SK-N-SH (cell line): Measurements from ENCODE around the gene GABRE. TPM values are rescaled to one million over a fixed set of nuclear protein-coding genes. Genes with fewer than 3 reads are reported as not detected.

Experiments
- CTCF ChIA-PET: fragments of 300-600, 350-600 bp; formaldehyde crosslinking; extraction: SDS; loops from one replicate; lab custom pipeline; 2021; lab: Yijun Ruan, JAX
- POLR2A ChIA-PET: fragments of 350-600 bp; sonication (Branson Sonifier 250); formaldehyde crosslinking; extraction: SDS; loops from one replicate; lab custom pipeline; 2020; ENCODE audit warnings: antibody characterized with exemption, inconsistent platforms; lab: Yijun Ruan, JAX
- DNase-seq: peaks from one replicate; pipeline ENCODE4 v3.0.0; 2012
- H2AFZ ChIP-seq: fragments of 200-600 bp; sonication (generic); 2 replicates; pipeline ENCODE4 v1.8.1; 2016; ENCODE audit warnings: antibody characterized with exemption, mild to moderate bottlenecking, low read depth
- H3F3A ChIP-seq: fragments of 200-600 bp; sonication (generic); replicated peaks from 2 replicates; pipeline ENCODE3; 2016; ENCODE audit warnings: antibody characterized with exemption, mild to moderate bottlenecking; ENCODE audit not compliant: insufficient read depth
- H3K27ac ChIP-seq, 2 experiments: fragments of 200-500 bp in 1 of 2; fragments of 200-600 bp in 1 of 2; sonication (Bioruptor generic) in 1 of 2; sonication (generic), shearing (Covaris generic) in 1 of 2; 2 replicates each; pipeline versions ENCODE4 v1.5.1 to v1.6.1; 2014 to 2016; ENCODE audit warnings: low read depth in 2 of 2, inconsistent platforms in 1 of 2, low read length in 1 of 2, mild to moderate bottlenecking in 1 of 2, mixed read lengths in 1 of 2
- H3K27me3 ChIP-seq: fragments of 200-600 bp; sonication (generic), shearing (Covaris generic); 2 replicates; pipeline ENCODE4 v1.6.1; 2016; ENCODE audit warnings: mixed run types; ENCODE audit not compliant: insufficient read depth
- H3K36me3 ChIP-seq, 2 experiments: fragments of 200-500 bp in 1 of 2; fragments of 200-600 bp in 1 of 2; sonication (Bioruptor generic) in 1 of 2; sonication (generic) in 1 of 2; replicated peaks in 1 of 2; 2 replicates each; pipeline versions ENCODE3 to v1.5.1; 2014 to 2016; ENCODE audit warnings: low read length in 1 of 2, mild to moderate bottlenecking in 1 of 2; ENCODE audit not compliant: insufficient read depth in 2 of 2, control insufficient read depth in 1 of 2
- H3K4me1 ChIP-seq, 2 experiments: fragments of 200-500 bp in 1 of 2; fragments of 200-600 bp in 1 of 2; sonication (Bioruptor generic) in 1 of 2; sonication (generic), shearing (Covaris generic) in 1 of 2; 2 replicates each; pipeline versions ENCODE4 v1.5.1 to v1.6.1; 2014 to 2016; ENCODE audit warnings: low read depth in 1 of 2, low read length in 1 of 2, mixed run types in 1 of 2; ENCODE audit not compliant: insufficient read depth in 2 of 2, control insufficient read depth in 1 of 2
- H3K4me2 ChIP-seq: fragments of 200-600 bp; sonication (generic), shearing (Covaris generic); 2 replicates; pipeline ENCODE4 v1.6.1; 2017; ENCODE audit warnings: mixed run types
- H3K4me3 ChIP-seq, 2 experiments: fragments of 200-500 bp in 1 of 2; fragments of 200-600 bp in 1 of 2; sonication (Bioruptor generic) in 1 of 2; sonication (generic), shearing (Covaris generic) in 1 of 2; 2 replicates each; pipeline versions ENCODE4 v1.5.1 to v1.8.1; 2014 to 2016; ENCODE audit warnings: low read depth in 2 of 2, inconsistent platforms in 1 of 2, low read length in 1 of 2, mild to moderate bottlenecking in 1 of 2, mixed read lengths in 1 of 2, moderate library complexity in 1 of 2
- H3K79me2 ChIP-seq: fragments of 200-600 bp; sonication (generic); 2 replicates; pipeline ENCODE4 v1.8.1; 2017; ENCODE audit warnings: mild to moderate bottlenecking; ENCODE audit not compliant: insufficient read depth
- H3K9ac ChIP-seq: fragments of 200-600 bp; sonication (generic); 2 replicates; pipeline ENCODE4 v1.6.1; 2017; ENCODE audit warnings: mixed run types
- H3K9me2 ChIP-seq: fragments of 200-600 bp; sonication (generic); 2 replicates; pipeline ENCODE4 v1.6.1; 2017; ENCODE audit warnings: mixed run types
- H3K9me3 ChIP-seq: fragments of 200-600 bp; sonication (generic); 2 replicates; pipeline ENCODE4 v1.6.1; 2017; ENCODE audit warnings: mixed run types, mild to moderate bottlenecking, moderate library complexity
- H4K20me1 ChIP-seq: fragments of 200-600 bp; sonication (generic); 2 replicates; pipeline ENCODE4 v1.6.1; 2017; ENCODE audit warnings: mild to moderate bottlenecking, mixed run types; ENCODE audit not compliant: insufficient read depth
- CTCF ChIP-seq: fragments of 200-600 bp; sonication (generic); IDR thresholded peaks from 2 replicates; pipeline ENCODE4 v1.6.1; 2017; ENCODE audit warnings: antibody characterized with exemption, mild to moderate bottlenecking, moderate library complexity
- FOSL2 ChIP-seq: IDR thresholded peaks from 2 replicates; pipeline ENCODE4 v1.4.0; 2012; ENCODE audit warnings: low read depth, mild to moderate bottlenecking, moderate library complexity, borderline replicate concordance
- FOXJ3 ChIP-seq: sonication (generic); formaldehyde crosslinking; IDR thresholded peaks from 2 replicates; pipeline ENCODE4 v1.5.1; 2020; ENCODE audit warnings: mild to moderate bottlenecking, missing genetic modification reagents
- IRF3 ChIP-seq: fragments of 150-350 bp; IDR thresholded peaks from 2 replicates; pipeline ENCODE4 v1.6.1; 2016; ENCODE audit warnings: mild to moderate bottlenecking, low read depth, low read length
- MAX ChIP-seq: IDR thresholded peaks from 2 replicates; pipeline ENCODE4 v1.4.0; 2012; ENCODE audit warnings: low read depth
- MEF2A ChIP-seq: IDR thresholded peaks from 2 replicates; pipeline ENCODE4 v1.4.0; 2012; ENCODE audit warnings: low read depth, borderline replicate concordance
- PBX3 ChIP-seq: IDR thresholded peaks from 2 replicates; pipeline ENCODE4; 2012
- POLR2AphosphoS5 ChIP-seq: IDR thresholded peaks from 2 replicates; pipeline ENCODE4 v1.6.1; 2012; ENCODE audit warnings: low read depth, low read length
- RAD21 ChIP-seq: IDR thresholded peaks from 2 replicates; pipeline ENCODE4 v1.6.1; 2012; ENCODE audit warnings: mild to moderate bottlenecking, low read length
- RCOR1 ChIP-seq: fragments of 150-350 bp; IDR thresholded peaks from 2 replicates; pipeline ENCODE4 v1.6.1; 2017; ENCODE audit warnings: antibody characterized with exemption, low read length
- REST ChIP-seq: IDR thresholded peaks from 2 replicates; pipeline ENCODE4 v1.6.1; 2012; ENCODE audit warnings: mild to moderate bottlenecking, low read depth, low read length, moderate library complexity
- RFX5 ChIP-seq: IDR thresholded peaks from 2 replicates; pipeline ENCODE4 v1.6.1; 2012; ENCODE audit warnings: mild to moderate bottlenecking, improper control_type of control experiment, low read length
- RXRA ChIP-seq: IDR thresholded peaks from 2 replicates; pipeline ENCODE4 v1.4.0; 2012; ENCODE audit warnings: low read depth, mild to moderate bottlenecking, borderline replicate concordance
- TAF1 ChIP-seq: IDR thresholded peaks from 2 replicates; pipeline ENCODE4 v1.6.1; 2012; ENCODE audit warnings: low read depth, mild to moderate bottlenecking, low read length, moderate library complexity, borderline replicate concordance
- USF2 ChIP-seq: fragments of 150-350 bp; IDR thresholded peaks from 2 replicates; pipeline ENCODE4 v1.6.1; 2017; ENCODE audit warnings: antibody characterized with exemption, low read length, low read depth, borderline replicate concordance
- WGBS: methylation state at CpG from one replicate; pipeline ENCODE4 v1.1.6; 2017; ENCODE audit warnings: low lambda C conversion rate; 5-methylcytosine and 5-hydroxymethylcytosine counted together
- polyA plus RNA-seq, 3 experiments: library from polyadenylated mRNA; depleted of rRNA; stranded (reverse); fragments of >200 nt; gene quantifications; 2 replicates each; pipeline ENCODE4 v1.2.3, GENCODE V29; 2012

Gene GABRE
- polyA plus RNA-seq, 1 of the 3 experiments (the other 2 are of a cell fraction) = 8.1 TPM

- H3K27me3 ChIP-seq = no peaks in the 10 kb centered on the region; the same call in 1 of the 2 replicates
- H3F3A ChIP-seq = no peaks in the 10 kb centered on the region
- no peaks in the 10 kb centered on the region for H3K4me1 ChIP-seq
- no peak overlapping the region for H2AFZ ChIP-seq
- H4K20me1 ChIP-seq = no peaks in the 10 kb centered on the region
- no peaks in the 10 kb centered on the region for H3K36me3 ChIP-seq
- H3K9me3 ChIP-seq = no peaks in the 10 kb centered on the region
- no peak overlapping the region for H3K9ac ChIP-seq
- CTCF ChIA-PET = no interaction called here
- no peaks in the 10 kb centered on the region for H3K9me2 ChIP-seq
- WGBS = 6% methylated on average over 4 of the region's 4 CpGs
- no peak overlapping the region for H3K27ac ChIP-seq
- no peak for DNase-seq
- POLR2A ChIA-PET = no interaction called here
- H3K4me3 ChIP-seq = no peak overlapping the region
- no peak for TF ChIP-seq MAX
- no peaks in the 10 kb centered on the region for H3K79me2 ChIP-seq
- H3K4me2 ChIP-seq = no peak overlapping the region
Measured at GRCh38 chrX:151929126-151929525, 45.4 kb downstream of the GABRE start.

GRCh38 chrX:151923648-151924047 lies 50.8 kb downstream of the GABRE start:
- Histone ChIP-seq H3K9me2 (no peaks in the 10 kb centered on the region), H3K4me1 (no peaks in the 10 kb centered on the region), H3K9me3 (no peaks in the 10 kb centered on the region), H3K4me2 (no peak overlapping the region), H2AFZ (no peak overlapping the region), H3F3A (no peaks in the 10 kb centered on the region), H3K27me3 (no peaks in the 10 kb centered on the region; the same call in 1 of the 2 replicates), H3K4me3 (no peak overlapping the region), H3K9ac (no peak overlapping the region), H4K20me1 (no peaks in the 10 kb centered on the region), H3K36me3 (no peaks in the 10 kb centered on the region), H3K79me2 (no peaks in the 10 kb centered on the region), H3K27ac (no peak overlapping the region)
- 25% methylated on average over 5 of the region's 6 CpGs for WGBS
- TF ChIP-seq PBX3 = no peak
- TF ChIP-seq POLR2AphosphoS5 = no peak
- no peak for TF ChIP-seq CTCF
- no peak for TF ChIP-seq MEF2A
- no peak for TF ChIP-seq RXRA
- no peak for TF ChIP-seq USF2
- no peak for TF ChIP-seq RAD21
- TF ChIP-seq RFX5 = no peak
- no peak for TF ChIP-seq FOSL2
- TF ChIP-seq REST = no peak
- TF ChIP-seq RCOR1 = no peak
- TF ChIP-seq TAF1 = no peak
- TF ChIP-seq FOXJ3 (CRISPR knock-in tag) = no peak
- no peak for TF ChIP-seq IRF3
- CTCF ChIA-PET = no interaction called here
- DNase-seq = no peak
- POLR2A ChIA-PET = no interaction called here
